A204.1 (cell line): ENCODE measurements around the gene MOGAT2.
"Not testable (repeated sequence)": the region's sequence is repeated elsewhere in the genome, so short reads cannot be mapped to it uniquely, and the experiment has no call there.

ENCODE experiments used
- FAIRE-seq: peaks from 2 replicates; lab custom pipeline; 2012; peaks lifted over from hg19 to GRCh38; lab: Jason Lieb, UNC

The MOGAT2 gene

DNA sequence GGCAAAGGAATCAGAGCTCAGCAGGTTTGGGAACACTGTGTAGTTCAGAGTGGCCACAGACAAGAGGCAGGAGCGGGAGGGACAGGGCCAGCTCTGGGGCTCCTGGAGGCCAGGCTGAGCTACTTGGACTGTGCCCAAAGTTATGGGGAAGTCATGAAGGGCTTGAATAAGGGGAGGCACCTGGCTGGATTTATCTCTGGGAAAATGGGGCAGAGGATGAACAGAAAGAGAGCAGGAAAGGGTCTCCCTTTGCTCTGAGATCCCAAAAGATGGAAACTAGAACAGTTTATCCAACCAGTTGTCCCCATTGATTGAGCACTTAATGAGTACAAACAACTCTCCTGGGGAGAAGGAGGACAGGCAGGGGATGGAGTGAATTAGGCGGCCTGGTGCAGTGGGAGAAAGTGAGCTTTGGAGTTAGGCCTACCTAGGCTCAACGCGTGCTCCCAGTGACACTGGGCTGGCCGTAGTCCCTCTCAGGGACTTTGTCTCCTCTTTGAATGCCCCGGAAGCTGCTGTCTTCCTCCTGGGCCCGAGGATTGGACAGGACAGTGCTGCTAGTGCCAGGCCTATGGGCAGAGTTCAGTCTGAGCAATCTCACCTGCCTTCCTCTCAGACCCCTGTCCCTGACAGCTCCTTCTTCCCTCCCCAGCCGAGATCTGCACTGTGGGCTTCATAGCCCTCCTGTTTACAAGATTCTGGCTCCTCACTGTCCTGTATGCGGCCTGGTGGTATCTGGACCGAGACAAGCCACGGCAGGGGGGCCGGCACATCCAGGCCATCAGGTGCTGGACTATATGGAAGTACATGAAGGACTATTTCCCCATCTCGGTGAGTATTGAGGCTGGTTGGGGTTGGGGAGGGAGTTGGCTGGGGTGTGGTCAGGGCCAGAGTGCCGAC is 2.0 kb downstream of the MOGAT2 start:
- no peak for FAIRE-seq

DNA sequence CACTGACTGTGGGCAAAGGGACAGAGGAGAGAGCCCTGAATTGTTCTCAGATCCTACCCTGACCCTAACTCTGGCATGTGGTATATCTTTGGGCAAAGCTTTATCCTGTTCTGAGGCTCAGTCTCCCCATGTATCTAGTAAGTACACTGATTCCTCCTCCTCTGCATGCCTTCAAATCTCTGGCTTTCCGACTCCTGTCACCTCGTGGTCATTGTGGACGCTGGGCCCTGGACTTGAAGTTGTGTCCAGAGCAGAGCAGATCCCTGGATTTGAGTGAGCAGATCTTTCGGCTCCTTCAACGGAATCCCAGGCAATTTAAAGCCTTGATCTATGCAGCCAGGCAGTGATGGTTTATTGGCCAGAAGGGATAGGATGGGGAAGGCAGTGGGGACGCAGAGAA is 3.0 kb downstream of the MOGAT2 start:
- FAIRE-seq = no peak

DNA sequence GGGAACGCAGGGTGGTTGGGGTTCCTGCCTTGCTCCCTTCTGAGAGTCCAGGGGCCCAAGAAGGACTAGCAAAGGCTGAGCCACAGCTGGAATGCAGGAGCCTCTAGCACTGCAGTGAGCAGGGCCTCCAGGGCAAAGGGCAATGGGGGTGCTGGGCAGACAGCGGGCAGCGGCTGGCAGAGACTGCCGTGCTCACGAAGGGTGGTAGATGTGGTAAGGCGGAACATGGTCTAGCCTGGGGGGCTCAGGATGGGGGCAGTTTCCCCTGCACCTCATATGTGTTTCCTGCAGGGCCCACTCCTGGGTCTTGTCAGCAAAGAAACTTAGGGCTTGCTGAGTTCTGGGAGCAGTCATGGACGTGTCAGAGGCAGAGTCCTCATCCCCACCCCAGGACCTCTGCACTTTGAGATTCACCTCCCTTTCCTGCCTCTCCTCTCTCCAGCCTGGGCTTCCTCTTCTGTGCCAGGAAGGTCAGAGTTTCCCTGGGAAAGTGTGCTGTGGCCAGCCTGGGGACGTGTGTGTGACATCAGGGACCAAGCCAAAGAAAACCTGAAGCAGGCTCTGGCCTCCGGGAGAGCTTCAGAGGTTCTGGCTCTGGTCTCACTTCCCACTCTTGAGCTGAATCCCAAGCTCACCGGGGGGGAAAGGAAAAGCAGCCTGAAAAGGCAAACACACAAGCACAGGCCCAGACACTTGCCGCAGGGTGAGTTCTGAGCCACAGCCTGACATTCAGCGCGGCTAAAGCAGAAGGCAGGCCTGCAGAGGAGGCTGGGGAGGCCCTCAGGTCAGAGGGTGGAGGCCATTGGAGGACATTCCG is 4.4 kb downstream of the MOGAT2 start:
- FAIRE-seq = no peak

DNA sequence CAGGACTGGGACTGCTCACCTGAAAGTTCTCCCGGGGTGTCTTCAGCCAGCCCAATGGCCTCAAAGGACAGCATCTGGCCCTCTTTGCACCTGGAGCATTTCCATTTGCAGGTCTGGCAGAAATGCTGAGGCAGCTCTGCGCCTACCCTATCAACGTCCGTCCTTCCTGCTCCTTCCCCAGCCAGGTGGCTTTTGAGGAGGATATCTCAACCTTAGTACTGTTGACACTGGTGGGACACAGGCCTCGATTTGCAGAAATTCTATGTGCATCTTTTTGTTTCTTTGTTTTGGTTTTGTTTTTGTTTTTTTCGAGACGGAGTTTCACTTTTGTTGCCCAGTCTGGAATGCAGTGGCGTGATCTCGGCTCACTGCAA is 5.0 kb downstream of the MOGAT2 start:
- FAIRE-seq = no peak

- FAIRE-seq = no peak
Measured at GRCh38 chr11:75725547-75726320, 8.1 kb downstream of the MOGAT2 start.

GRCh38 chr11:75728992-75729391 is 11.4 kb downstream of the MOGAT2 start:
- FAIRE-seq = no peak

GRCh38 chr11:75731095-75731494 is 13.5 kb downstream of the MOGAT2 start:
- FAIRE-seq = no peak

- no peak for FAIRE-seq
Measured at GRCh38 chr11:75733071-75733430, 15.4 kb downstream of the MOGAT2 start.

DNA sequence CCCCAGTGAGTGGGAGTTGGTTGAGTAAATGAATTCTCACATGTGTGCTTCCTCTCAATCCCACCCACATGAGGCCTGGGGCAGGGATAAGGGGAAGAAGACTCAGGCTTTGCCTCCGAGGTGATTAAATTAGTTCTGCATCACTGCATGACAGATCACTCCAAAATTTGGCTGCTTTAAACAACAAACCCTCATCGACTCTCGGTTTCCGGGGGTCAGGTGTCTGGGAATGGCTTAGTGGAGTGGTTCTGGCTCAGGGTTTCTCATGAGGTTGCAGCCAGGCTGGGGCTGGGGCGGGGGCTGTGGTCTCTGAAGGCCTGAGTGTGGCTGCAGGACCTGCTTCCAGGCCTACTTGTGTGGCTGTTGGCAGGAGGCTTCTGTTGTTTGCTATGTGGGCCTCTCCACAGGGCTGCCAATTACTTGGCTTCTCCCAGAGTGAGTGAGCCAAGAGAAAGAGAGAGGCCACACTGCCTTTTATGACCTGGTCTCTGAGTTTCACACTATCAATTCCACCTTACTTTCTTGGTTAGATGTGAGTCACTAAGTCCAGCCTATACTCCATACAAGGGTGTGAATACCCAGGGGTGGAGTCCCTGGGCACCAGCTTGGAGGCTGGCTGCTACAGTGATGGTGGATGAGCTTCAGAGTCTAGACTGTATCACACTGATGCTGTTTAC is 15.9 kb downstream of the MOGAT2 start:
- FAIRE-seq = no peak

- no peak for FAIRE-seq
Measured at GRCh38 chr11:75734491-75735180, 17.0 kb downstream of the MOGAT2 start.

- no peak for FAIRE-seq
Measured at GRCh38 chr11:75735181-75735845, 17.7 kb downstream of the MOGAT2 start.

DNA sequence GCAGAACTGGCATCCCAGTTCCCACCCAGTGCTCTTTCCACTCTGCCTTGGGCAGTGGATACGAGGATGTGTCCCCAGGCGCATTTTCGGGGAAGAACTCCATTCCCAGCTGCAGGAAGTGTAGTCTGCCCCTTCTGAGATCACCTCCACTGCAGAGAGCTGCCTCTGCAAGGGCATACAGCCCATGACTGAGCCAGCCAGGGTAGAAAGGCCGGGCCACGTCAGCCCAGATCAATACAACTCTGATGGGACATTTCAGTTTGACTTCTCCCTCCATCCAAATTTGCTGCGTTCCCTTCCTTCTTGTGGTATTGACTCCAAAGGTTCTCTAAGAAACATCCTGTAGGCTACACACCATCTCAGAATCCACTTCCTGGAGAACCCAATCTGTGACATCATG is 19.7 kb downstream of the MOGAT2 start:
- FAIRE-seq = no peak

DNA sequence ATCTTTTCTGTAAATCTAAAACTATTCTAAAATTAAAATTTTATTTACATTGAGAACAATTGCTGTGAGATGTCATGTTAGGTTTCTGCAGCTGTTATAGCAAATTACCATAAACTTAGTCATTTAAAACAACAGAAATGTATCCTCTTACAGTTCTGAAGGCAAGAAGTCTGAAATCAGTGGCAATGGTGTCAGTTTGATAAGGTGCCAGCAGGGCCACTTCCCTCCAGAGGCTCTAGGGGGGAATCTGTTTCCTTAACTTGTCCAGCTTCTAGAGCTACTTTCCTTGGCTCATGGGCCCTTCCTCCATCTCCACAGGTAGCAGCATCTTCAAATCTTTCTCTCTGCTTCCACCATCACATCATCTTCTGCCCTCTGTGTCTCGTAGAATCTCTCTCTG is 23.0 kb downstream of the MOGAT2 start:
- no peak for FAIRE-seq

- not testable (repeated sequence) for FAIRE-seq
Measured at GRCh38 chr11:75743159-75743558, 25.5 kb downstream of the MOGAT2 start.

DNA sequence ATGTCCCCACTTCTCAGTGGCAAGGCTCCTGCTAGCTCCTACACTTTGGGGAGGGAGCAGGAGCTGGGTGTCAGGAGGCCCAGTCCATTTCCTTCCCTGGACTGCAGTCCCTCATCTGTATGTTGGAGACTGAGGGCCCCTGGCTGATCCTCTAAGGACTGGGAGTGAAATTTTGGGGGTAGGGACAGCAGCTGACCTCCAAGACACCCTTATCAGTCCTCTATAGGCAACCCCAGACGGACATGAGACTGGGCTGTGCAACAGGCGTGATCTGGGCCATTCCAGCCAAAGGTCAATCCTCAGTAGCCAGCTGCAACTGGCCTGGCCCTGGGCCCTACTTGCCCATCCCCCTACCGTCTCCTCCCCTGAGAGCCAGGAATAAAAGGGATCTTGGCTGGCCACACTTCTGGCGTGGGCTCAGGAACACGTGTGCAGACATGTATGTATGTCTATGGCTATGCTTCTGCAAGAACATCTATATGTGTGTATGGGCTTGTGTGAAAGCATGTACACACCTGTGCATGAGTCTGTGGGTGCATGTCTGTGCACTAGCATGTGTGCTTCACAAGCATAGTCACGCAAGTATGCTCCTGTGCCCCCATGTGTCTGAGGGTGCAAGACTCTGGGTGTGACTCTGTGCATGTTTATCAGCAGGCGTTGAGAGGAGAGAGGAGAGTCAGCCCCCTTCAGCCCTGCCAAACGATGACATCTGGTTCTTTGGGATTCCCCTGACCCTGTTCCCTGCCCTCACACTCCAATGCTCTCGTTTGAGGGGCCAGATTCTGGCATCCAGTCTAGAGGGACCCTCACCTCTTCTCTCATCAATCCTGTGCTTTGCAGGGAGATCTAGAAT is 26.3 kb downstream of the MOGAT2 start:
- FAIRE-seq = no peak

GRCh38 chr11:75745807-75746206 is 28.2 kb downstream of the MOGAT2 start:
- no peak for FAIRE-seq

GRCh38 chr11:75748729-75749273 is 31.2 kb downstream of the MOGAT2 start:
- not testable (repeated sequence) for FAIRE-seq

GRCh38 chr11:75754933-75755332 is 37.3 kb downstream of the MOGAT2 start:
- FAIRE-seq = not testable (repeated sequence)

GRCh38 chr11:75757651-75758050 is 40.0 kb downstream of the MOGAT2 start:
- no peak for FAIRE-seq

GRCh38 chr11:75759832-75760231 is 42.2 kb downstream of the MOGAT2 start:
- no peak for FAIRE-seq
